ENCODE data around the gene COPE. TPM values are rescaled to one million over a fixed set of nuclear protein-coding genes. Genes with fewer than 3 reads are reported as not detected.

The COPE gene
- total and polyA plus RNA-seq, 2 of the 8 experiments (the other 6 are each of a cell fraction or from before 2014, with no cell fraction given) = 178 to 356 TPM

DNA sequence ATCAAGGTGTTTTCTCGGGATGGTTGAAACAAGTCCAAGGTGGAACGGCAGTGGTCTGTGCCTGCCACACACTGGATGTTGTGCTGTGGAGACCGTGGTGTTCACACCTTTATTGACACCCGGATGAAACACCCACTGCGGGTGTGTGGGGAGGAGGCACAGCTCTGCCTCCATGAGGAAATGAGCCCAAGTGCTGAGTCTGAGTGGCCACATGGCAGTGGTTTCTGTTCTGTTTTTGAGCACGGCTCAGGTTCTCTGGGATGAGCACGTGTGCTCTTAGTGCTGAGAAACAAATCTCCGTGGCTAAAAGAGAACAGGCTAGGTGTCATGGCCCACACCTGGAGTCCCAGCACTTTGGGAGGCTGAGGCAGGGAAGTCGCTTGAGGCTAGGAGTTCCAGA, 58.0 kb downstream of the COPE start (continued):
- TF ChIP-seq, protein P1, sequence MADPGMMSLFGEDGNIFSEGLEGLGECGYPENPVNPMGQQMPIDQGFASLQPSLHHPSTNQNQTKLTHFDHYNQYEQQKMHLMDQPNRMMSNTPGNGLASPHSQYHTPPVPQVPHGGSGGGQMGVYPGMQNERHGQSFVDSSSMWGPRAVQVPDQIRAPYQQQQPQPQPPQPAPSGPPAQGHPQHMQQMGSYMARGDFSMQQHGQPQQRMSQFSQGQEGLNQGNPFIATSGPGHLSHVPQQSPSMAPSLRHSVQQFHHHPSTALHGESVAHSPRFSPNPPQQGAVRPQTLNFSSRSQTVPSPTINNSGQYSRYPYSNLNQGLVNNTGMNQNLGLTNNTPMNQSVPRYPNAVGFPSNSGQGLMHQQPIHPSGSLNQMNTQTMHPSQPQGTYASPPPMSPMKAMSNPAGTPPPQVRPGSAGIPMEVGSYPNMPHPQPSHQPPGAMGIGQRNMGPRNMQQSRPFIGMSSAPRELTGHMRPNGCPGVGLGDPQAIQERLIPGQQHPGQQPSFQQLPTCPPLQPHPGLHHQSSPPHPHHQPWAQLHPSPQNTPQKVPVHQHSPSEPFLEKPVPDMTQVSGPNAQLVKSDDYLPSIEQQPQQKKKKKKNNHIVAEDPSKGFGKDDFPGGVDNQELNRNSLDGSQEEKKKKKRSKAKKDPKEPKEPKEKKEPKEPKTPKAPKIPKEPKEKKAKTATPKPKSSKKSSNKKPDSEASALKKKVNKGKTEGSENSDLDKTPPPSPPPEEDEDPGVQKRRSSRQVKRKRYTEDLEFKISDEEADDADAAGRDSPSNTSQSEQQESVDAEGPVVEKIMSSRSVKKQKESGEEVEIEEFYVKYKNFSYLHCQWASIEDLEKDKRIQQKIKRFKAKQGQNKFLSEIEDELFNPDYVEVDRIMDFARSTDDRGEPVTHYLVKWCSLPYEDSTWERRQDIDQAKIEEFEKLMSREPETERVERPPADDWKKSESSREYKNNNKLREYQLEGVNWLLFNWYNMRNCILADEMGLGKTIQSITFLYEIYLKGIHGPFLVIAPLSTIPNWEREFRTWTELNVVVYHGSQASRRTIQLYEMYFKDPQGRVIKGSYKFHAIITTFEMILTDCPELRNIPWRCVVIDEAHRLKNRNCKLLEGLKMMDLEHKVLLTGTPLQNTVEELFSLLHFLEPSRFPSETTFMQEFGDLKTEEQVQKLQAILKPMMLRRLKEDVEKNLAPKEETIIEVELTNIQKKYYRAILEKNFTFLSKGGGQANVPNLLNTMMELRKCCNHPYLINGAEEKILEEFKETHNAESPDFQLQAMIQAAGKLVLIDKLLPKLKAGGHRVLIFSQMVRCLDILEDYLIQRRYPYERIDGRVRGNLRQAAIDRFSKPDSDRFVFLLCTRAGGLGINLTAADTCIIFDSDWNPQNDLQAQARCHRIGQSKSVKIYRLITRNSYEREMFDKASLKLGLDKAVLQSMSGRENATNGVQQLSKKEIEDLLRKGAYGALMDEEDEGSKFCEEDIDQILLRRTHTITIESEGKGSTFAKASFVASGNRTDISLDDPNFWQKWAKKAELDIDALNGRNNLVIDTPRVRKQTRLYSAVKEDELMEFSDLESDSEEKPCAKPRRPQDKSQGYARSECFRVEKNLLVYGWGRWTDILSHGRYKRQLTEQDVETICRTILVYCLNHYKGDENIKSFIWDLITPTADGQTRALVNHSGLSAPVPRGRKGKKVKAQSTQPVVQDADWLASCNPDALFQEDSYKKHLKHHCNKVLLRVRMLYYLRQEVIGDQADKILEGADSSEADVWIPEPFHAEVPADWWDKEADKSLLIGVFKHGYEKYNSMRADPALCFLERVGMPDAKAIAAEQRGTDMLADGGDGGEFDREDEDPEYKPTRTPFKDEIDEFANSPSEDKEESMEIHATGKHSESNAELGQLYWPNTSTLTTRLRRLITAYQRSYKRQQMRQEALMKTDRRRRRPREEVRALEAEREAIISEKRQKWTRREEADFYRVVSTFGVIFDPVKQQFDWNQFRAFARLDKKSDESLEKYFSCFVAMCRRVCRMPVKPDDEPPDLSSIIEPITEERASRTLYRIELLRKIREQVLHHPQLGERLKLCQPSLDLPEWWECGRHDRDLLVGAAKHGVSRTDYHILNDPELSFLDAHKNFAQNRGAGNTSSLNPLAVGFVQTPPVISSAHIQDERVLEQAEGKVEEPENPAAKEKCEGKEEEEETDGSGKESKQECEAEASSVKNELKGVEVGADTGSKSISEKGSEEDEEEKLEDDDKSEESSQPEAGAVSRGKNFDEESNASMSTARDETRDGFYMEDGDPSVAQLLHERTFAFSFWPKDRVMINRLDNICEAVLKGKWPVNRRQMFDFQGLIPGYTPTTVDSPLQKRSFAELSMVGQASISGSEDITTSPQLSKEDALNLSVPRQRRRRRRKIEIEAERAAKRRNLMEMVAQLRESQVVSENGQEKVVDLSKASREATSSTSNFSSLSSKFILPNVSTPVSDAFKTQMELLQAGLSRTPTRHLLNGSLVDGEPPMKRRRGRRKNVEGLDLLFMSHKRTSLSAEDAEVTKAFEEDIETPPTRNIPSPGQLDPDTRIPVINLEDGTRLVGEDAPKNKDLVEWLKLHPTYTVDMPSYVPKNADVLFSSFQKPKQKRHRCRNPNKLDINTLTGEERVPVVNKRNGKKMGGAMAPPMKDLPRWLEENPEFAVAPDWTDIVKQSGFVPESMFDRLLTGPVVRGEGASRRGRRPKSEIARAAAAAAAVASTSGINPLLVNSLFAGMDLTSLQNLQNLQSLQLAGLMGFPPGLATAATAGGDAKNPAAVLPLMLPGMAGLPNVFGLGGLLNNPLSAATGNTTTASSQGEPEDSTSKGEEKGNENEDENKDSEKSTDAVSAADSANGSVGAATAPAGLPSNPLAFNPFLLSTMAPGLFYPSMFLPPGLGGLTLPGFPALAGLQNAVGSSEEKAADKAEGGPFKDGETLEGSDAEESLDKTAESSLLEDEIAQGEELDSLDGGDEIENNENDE (IDR thresholded peaks at IDR 0.05; ENCODE audit: insufficient replicate concordance, low read length) = no peak
- TF ChIP-seq YY1 (IDR thresholded peaks at IDR 0.05; ENCODE audit: low read depth, low read length) (no peak), SP2 (IDR thresholded peaks at IDR 0.05; ENCODE audit: low read length) (no peak), EGR1 (IDR thresholded peaks at IDR 0.05; ENCODE audit: borderline replicate concordance, low read depth, low read length) (no peak), SRF (IDR thresholded peaks at IDR 0.05; ENCODE audit: low read depth, low read length) (no peak), GTF2F1 (IDR thresholded peaks at IDR 0.05; ENCODE audit: borderline replicate concordance, low read depth, low read length) (no peak), TEAD4 (IDR thresholded peaks at IDR 0.05; ENCODE audit: low read depth, low read length) (no peak), EZH2 (IDR thresholded peaks at IDR 0.05; ENCODE audit: low read depth, low read length, severe bottlenecking) (no peak)
- TF ChIP-seq, protein P2, sequence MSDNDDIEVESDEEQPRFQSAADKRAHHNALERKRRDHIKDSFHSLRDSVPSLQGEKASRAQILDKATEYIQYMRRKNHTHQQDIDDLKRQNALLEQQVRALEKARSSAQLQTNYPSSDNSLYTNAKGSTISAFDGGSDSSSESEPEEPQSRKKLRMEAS (IDR thresholded peaks at IDR 0.05) = no peak
- TF ChIP-seq, protein P3, sequence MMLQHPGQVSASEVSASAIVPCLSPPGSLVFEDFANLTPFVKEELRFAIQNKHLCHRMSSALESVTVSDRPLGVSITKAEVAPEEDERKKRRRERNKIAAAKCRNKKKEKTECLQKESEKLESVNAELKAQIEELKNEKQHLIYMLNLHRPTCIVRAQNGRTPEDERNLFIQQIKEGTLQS (IDR thresholded peaks at IDR 0.05; ENCODE audit: insufficient read depth, low read depth, low read length) = no peak
